ENCODE measurements around the gene PDE3A.

DNA sequence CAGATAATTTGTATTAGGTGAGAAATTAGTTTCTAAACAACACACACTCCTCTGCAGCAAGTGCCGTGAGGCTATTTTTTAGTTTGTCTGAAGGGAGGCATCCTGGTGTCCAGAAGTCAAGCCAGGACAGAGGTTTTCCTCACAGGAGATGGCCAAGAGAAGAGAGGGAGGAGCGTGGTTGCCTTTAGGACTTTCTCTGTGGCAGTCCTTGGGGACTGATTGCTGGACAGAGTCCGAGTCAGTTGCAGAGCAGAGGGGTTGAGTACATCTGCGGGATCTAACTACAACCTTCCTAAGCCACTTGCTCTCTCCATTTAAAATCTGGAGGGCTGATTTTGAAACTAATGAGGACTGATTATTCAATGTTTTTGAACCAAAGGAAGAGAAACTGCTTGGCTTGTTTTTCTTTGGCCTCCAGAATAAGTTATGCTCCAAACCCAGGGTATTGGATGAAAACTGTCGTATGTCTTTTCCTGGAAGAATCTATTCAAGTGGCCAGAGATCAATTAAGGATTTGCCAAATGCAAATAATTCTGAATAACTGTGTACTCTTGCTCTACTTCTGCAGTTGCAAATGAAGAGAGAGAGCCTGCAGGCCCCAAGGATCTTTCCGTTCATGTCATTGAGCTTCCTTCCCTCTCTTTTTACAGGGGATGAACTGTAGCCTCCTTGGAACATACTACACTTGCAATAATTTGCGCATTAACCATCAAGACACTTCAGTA lies 328.0 kb downstream of the PDE3A start:
- TF ChIP-seq, protein P1, sequence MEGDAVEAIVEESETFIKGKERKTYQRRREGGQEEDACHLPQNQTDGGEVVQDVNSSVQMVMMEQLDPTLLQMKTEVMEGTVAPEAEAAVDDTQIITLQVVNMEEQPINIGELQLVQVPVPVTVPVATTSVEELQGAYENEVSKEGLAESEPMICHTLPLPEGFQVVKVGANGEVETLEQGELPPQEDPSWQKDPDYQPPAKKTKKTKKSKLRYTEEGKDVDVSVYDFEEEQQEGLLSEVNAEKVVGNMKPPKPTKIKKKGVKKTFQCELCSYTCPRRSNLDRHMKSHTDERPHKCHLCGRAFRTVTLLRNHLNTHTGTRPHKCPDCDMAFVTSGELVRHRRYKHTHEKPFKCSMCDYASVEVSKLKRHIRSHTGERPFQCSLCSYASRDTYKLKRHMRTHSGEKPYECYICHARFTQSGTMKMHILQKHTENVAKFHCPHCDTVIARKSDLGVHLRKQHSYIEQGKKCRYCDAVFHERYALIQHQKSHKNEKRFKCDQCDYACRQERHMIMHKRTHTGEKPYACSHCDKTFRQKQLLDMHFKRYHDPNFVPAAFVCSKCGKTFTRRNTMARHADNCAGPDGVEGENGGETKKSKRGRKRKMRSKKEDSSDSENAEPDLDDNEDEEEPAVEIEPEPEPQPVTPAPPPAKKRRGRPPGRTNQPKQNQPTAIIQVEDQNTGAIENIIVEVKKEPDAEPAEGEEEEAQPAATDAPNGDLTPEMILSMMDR (IDR thresholded peaks at IDR 0.05; ENCODE audit: poor library complexity): no peak
- no peak for TF ChIP-seq EZH2 (IDR thresholded peaks at IDR 0.05; ENCODE audit: borderline replicate concordance)

Measured in hepatocyte (in vitro differentiated cells).